ENCODE measurements around the gene YLPM1. TPM values are rescaled to one million over a fixed set of nuclear protein-coding genes. Genes with fewer than 3 reads are reported as not detected.
A peak's percentile ranks its signal among the peaks of the same experiment; 100 is the strongest.

Gene YLPM1
- total RNA-seq, 1 donor: 39.8 TPM

- H3K9me3 ChIP-seq (ENCODE audit: low read depth, low read length): no peaks in the 10 kb centered on the region
- H3K4me2 ChIP-seq (ENCODE audit: insufficient read depth, low read length): no peak overlapping the region
- no peaks in the 10 kb centered on the region for H3K36me3 ChIP-seq (ENCODE audit: insufficient read depth, low read length)
- H3K4me3 ChIP-seq (ENCODE audit: insufficient read depth, low read length): no peak overlapping the region
- no peaks in the 10 kb centered on the region for H3K4me1 ChIP-seq (ENCODE audit: insufficient read depth, low read length)
- no peaks in the 10 kb centered on the region for H3K79me2 ChIP-seq (ENCODE audit: insufficient read depth, low read length)
- H3K27ac ChIP-seq (ENCODE audit: low read depth, low read length): no peak overlapping the region
- no peak overlapping the region for H2AFZ ChIP-seq (ENCODE audit: low read length)
- peak; percentile 96 for TF ChIP-seq CTCF (IDR thresholded peaks at IDR 0.05; ENCODE audit: extremely low read depth, low read depth, low read length)
- no peaks in the 10 kb centered on the region for H3K27me3 ChIP-seq (ENCODE audit: insufficient read depth, low read length)
- no peaks in the 10 kb centered on the region for H4K20me1 ChIP-seq (ENCODE audit: insufficient read depth, low read length)
- DNase-seq (ENCODE audit: insufficient read length, low spot score, missing footprints): peak; percentile 71
Observed at GRCh38 chr14:74860899-74861733, 98.0 kb downstream of the YLPM1 start.

- H3K27ac ChIP-seq (ENCODE audit: low read depth, low read length): no peak overlapping the region
- no peak overlapping the region for H3K4me3 ChIP-seq (ENCODE audit: insufficient read depth, low read length)
- no peak overlapping the region for H3K4me2 ChIP-seq (ENCODE audit: insufficient read depth, low read length)
- no peak overlapping the region for H2AFZ ChIP-seq (ENCODE audit: low read length)
- H4K20me1 ChIP-seq (ENCODE audit: insufficient read depth, low read length): no peaks in the 10 kb centered on the region
- H3K36me3 ChIP-seq (ENCODE audit: insufficient read depth, low read length): no peaks in the 10 kb centered on the region
- DNase-seq (ENCODE audit: insufficient read length, low spot score, missing footprints): no peak
- no peaks in the 10 kb centered on the region for H3K79me2 ChIP-seq (ENCODE audit: insufficient read depth, low read length)
- H3K4me1 ChIP-seq (ENCODE audit: insufficient read depth, low read length): no peaks in the 10 kb centered on the region
- no peaks in the 10 kb centered on the region for H3K9me3 ChIP-seq (ENCODE audit: low read depth, low read length)
- no peak for TF ChIP-seq CTCF (IDR thresholded peaks at IDR 0.05; ENCODE audit: extremely low read depth, low read depth, low read length)
- H3K27me3 ChIP-seq (ENCODE audit: insufficient read depth, low read length): no peaks in the 10 kb centered on the region
Observed at GRCh38 chr14:74861734-74862090, 98.6 kb downstream of the YLPM1 start.

GRCh38 chr14:74863274-74863673, 100.2 kb downstream of the YLPM1 start:
- H2AFZ ChIP-seq (ENCODE audit: low read length): no peak overlapping the region
- H3K36me3 ChIP-seq (ENCODE audit: insufficient read depth, low read length): no peaks in the 10 kb centered on the region
- no peak overlapping the region for H3K4me2 ChIP-seq (ENCODE audit: insufficient read depth, low read length)
- TF ChIP-seq CTCF (IDR thresholded peaks at IDR 0.05; ENCODE audit: extremely low read depth, low read depth, low read length): no peak
- no peak overlapping the region for H3K4me3 ChIP-seq (ENCODE audit: insufficient read depth, low read length)
- DNase-seq (ENCODE audit: insufficient read length, low spot score, missing footprints): no peak
- H3K27ac ChIP-seq (ENCODE audit: low read depth, low read length): no peak overlapping the region
- no peaks in the 10 kb centered on the region for H3K79me2 ChIP-seq (ENCODE audit: insufficient read depth, low read length)
- no peaks in the 10 kb centered on the region for H3K4me1 ChIP-seq (ENCODE audit: insufficient read depth, low read length)
- H3K9me3 ChIP-seq (ENCODE audit: low read depth, low read length): no peaks in the 10 kb centered on the region
- H4K20me1 ChIP-seq (ENCODE audit: insufficient read depth, low read length): no peaks in the 10 kb centered on the region
- H3K27me3 ChIP-seq (ENCODE audit: insufficient read depth, low read length): no peaks in the 10 kb centered on the region

- Histone ChIP-seq H3K4me3 (ENCODE audit: insufficient read depth, low read length) (no peak overlapping the region), H3K36me3 (ENCODE audit: insufficient read depth, low read length) (no peaks in the 10 kb centered on the region), H3K4me1 (ENCODE audit: insufficient read depth, low read length) (no peaks in the 10 kb centered on the region), H3K27ac (ENCODE audit: low read depth, low read length) (no peak overlapping the region), H4K20me1 (ENCODE audit: insufficient read depth, low read length) (no peaks in the 10 kb centered on the region), H3K4me2 (ENCODE audit: insufficient read depth, low read length) (no peak overlapping the region), H3K79me2 (ENCODE audit: insufficient read depth, low read length) (no peaks in the 10 kb centered on the region), H3K9me3 (ENCODE audit: low read depth, low read length) (no peaks in the 10 kb centered on the region), H3K27me3 (ENCODE audit: insufficient read depth, low read length) (no peaks in the 10 kb centered on the region), H2AFZ (ENCODE audit: low read length) (no peak overlapping the region)
- DNase-seq (ENCODE audit: insufficient read length, low spot score, missing footprints): no peak
- TF ChIP-seq CTCF (IDR thresholded peaks at IDR 0.05; ENCODE audit: extremely low read depth, low read depth, low read length): no peak
Observed at GRCh38 chr14:74864198-74864597, 101.1 kb downstream of the YLPM1 start.
